Measurements from ENCODE around the gene NDUFV1.
"Not testable (repeated sequence)": the region's sequence is repeated elsewhere in the genome, so short reads cannot be mapped to it uniquely, and the experiment has no call there.

DNA sequence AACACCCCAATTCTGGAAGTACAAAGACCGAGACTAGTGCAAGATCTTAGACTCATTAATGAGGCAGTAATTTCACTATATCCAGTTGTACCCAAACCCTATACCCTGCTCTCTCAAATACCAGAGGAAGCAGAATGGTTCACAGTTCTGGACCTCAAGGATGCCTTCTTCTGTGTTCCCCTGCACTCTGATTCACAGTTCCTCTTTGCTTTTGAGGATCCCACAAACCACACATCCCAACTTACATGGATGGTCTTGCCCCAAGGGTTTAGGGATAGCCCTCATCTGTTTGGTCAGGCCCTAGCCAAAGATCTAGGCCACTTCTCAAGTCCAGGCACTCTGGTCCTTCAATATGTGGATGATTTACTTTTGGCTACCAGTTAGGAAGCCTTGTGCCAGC is 17.1 kb downstream of the NDUFV1 start:
- not testable (repeated sequence) for TF ChIP-seq POLR2A (IDR thresholded peaks at IDR 0.05)
- TF ChIP-seq, protein P1, sequence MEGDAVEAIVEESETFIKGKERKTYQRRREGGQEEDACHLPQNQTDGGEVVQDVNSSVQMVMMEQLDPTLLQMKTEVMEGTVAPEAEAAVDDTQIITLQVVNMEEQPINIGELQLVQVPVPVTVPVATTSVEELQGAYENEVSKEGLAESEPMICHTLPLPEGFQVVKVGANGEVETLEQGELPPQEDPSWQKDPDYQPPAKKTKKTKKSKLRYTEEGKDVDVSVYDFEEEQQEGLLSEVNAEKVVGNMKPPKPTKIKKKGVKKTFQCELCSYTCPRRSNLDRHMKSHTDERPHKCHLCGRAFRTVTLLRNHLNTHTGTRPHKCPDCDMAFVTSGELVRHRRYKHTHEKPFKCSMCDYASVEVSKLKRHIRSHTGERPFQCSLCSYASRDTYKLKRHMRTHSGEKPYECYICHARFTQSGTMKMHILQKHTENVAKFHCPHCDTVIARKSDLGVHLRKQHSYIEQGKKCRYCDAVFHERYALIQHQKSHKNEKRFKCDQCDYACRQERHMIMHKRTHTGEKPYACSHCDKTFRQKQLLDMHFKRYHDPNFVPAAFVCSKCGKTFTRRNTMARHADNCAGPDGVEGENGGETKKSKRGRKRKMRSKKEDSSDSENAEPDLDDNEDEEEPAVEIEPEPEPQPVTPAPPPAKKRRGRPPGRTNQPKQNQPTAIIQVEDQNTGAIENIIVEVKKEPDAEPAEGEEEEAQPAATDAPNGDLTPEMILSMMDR (IDR thresholded peaks at IDR 0.05), result not testable (repeated sequence)
